ENCODE measurements around the gene ANKRD44. TPM values are rescaled to one million over a fixed set of nuclear protein-coding genes. Genes with fewer than 3 reads are reported as not detected.

The ANKRD44 gene
- total RNA-seq, 1 donor from 2014 or later = 4.0 TPM

DNA sequence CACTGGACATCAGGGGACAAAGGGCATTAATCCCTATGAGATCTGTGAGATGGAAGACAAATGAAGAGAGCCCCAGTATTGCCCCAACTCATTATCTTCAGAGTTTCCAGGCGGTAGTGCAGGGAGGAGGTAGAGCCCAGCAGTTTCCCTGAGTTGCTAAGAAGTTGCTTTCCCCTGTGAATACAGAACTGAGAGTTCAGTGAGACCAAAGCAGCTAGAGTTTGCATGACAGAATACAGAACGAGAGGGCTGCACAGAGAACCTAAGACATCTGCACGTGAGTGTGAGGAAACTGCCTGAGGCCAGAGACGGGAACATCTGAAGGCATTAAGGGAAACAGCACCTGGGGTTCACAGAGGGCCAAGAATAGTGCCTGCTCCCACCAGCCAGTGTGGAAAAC lies 366.0 kb downstream of the ANKRD44 start:
- TF ChIP-seq, protein P1, sequence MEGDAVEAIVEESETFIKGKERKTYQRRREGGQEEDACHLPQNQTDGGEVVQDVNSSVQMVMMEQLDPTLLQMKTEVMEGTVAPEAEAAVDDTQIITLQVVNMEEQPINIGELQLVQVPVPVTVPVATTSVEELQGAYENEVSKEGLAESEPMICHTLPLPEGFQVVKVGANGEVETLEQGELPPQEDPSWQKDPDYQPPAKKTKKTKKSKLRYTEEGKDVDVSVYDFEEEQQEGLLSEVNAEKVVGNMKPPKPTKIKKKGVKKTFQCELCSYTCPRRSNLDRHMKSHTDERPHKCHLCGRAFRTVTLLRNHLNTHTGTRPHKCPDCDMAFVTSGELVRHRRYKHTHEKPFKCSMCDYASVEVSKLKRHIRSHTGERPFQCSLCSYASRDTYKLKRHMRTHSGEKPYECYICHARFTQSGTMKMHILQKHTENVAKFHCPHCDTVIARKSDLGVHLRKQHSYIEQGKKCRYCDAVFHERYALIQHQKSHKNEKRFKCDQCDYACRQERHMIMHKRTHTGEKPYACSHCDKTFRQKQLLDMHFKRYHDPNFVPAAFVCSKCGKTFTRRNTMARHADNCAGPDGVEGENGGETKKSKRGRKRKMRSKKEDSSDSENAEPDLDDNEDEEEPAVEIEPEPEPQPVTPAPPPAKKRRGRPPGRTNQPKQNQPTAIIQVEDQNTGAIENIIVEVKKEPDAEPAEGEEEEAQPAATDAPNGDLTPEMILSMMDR (IDR thresholded peaks at IDR 0.05; ENCODE audit: unreplicated experiment) = no peak
- Mint-ChIP-seq H3K27ac (peak overlapping the region; percentile 5), H3K9me3 (ENCODE audit: low read depth) (no peaks in the 10 kb centered on the region), H3K27me3 (peaks cover 4% of the 10 kb centered on the region), H3K36me3 (ENCODE audit: insufficient read depth) (no peaks in the 10 kb centered on the region), H3K4me1 (ENCODE audit: low read depth) (peaks cover 6% of the 10 kb centered on the region), H3K4me3 (ENCODE audit: low read depth) (no peak overlapping the region)
- no peak for DNase-seq (ENCODE audit: low spot score, unreplicated experiment)

GRCh38 chr2:196941398-196942078 lies 369.0 kb downstream of the ANKRD44 start:
- Mint-ChIP-seq H3K9me3 (ENCODE audit: low read depth) (no peaks in the 10 kb centered on the region), H3K27me3 (peaks cover 4% of the 10 kb centered on the region), H3K4me1 (ENCODE audit: low read depth) (peaks cover 7% of the 10 kb centered on the region), H3K4me3 (ENCODE audit: low read depth) (no peak overlapping the region), H3K27ac (no peak overlapping the region), H3K36me3 (ENCODE audit: insufficient read depth) (no peaks in the 10 kb centered on the region)
- TF ChIP-seq, protein P1 (IDR thresholded peaks at IDR 0.05; ENCODE audit: unreplicated experiment) = no peak
- no peak for DNase-seq (ENCODE audit: low spot score, unreplicated experiment)

DNA sequence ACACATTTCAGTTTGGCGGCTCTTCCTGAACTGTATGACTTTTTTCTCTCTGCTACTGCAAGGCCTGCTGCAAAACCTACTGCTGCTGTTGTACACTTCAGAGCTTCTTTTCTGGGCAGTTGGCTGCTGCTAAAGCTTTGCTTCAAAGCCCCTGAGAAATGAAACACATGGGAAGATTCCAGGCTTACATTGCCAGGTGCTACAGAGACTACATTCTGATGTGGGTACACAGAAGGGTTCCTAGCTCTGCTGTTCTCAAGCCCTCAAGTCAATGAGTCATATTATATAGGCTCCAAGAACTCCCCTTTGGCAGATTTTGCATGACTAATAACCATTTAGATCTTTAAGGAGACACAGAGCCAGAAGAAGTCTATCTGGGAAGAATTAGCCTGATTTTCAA lies 371.2 kb downstream of the ANKRD44 start:
- TF ChIP-seq, protein P1 (IDR thresholded peaks at IDR 0.05; ENCODE audit: unreplicated experiment) = no peak
- Mint-ChIP-seq H3K27me3 (peaks cover 4% of the 10 kb centered on the region), H3K9me3 (ENCODE audit: low read depth) (no peaks in the 10 kb centered on the region), H3K27ac (no peak overlapping the region), H3K4me3 (ENCODE audit: low read depth) (no peak overlapping the region), H3K4me1 (ENCODE audit: low read depth) (peaks cover 2% of the 10 kb centered on the region), H3K36me3 (ENCODE audit: insufficient read depth) (no peaks in the 10 kb centered on the region)
- DNase-seq (ENCODE audit: low spot score, unreplicated experiment) = no peak

Other genes starting within 250 kb of the ANKRD44 start
- gene SF3B1, start 124.2 kb upstream of the ANKRD44 start, total RNA-seq = 348 and 370 TPM in 2 replicates
- 11.0 and 11.8 TPM in 2 replicates for gene COQ10B, start 142.8 kb upstream of the ANKRD44 start, total RNA-seq
- 403 and 409 TPM in 2 replicates for gene HSPD1, start 189.1 kb upstream of the ANKRD44 start, total RNA-seq
- 180 and 185 TPM in 2 replicates for gene HSPE1, start 189.6 kb upstream of the ANKRD44 start, total RNA-seq
- 29.8 and 41.4 TPM in 2 replicates for gene MOB4, start 205.3 kb upstream of the ANKRD44 start, total RNA-seq